ENCODE measurements around the gene CD99.

Gene CD99

GRCh38 chrX:2732076-2732475, 41.0 kb downstream of the CD99 start:
- H3K9me3 ChIP-seq (ENCODE audit: insufficient read depth, low read depth, low read length) = no peaks in the 10 kb centered on the region

GRCh38 chrX:2732649-2733048, 41.6 kb downstream of the CD99 start:
- H4K20me1 ChIP-seq (ENCODE audit: insufficient read depth, low read length, poor library complexity, severe bottlenecking) = no peaks in the 10 kb centered on the region
- no peaks in the 10 kb centered on the region for H3F3A ChIP-seq (ENCODE audit: low read depth)
- H3K9me2 ChIP-seq (replicated peaks; ENCODE audit: low read depth, low read length) = no peaks in the 10 kb centered on the region
- TF ChIP-seq EZH2phosphoT487 (IDR thresholded peaks at IDR 0.05; ENCODE audit: borderline replicate concordance) (no peak), CTCF (conservative IDR thresholded peaks at IDR 0.05; ENCODE audit: low read length) (no peak)
- H3K9me3 ChIP-seq (ENCODE audit: insufficient read depth, low read depth, low read length) = no peaks in the 10 kb centered on the region
- H3K4me3 ChIP-seq (ENCODE audit: low read length, poor library complexity, severe bottlenecking) = no peak overlapping the region
- H3K9ac ChIP-seq (ENCODE audit: low read depth, low read length, poor library complexity, severe bottlenecking) = no peak overlapping the region
- H3K36me3 ChIP-seq (ENCODE audit: insufficient read depth, low read length) = peaks cover 38% of the 10 kb centered on the region; the same call in 1 of the 2 replicates
- H3K4me1 ChIP-seq (ENCODE audit: insufficient read depth, low read length, poor library complexity, severe bottlenecking) = no peaks in the 10 kb centered on the region
- H3K4me2 ChIP-seq (ENCODE audit: low read depth, low read length, poor library complexity, severe bottlenecking) = no peak overlapping the region
- no peak overlapping the region for H2AFZ ChIP-seq (ENCODE audit: low read length)
- no peaks in the 10 kb centered on the region for H3K27me3 ChIP-seq (ENCODE audit: insufficient read depth, low read length, poor library complexity, severe bottlenecking)
- H3K79me2 ChIP-seq (ENCODE audit: insufficient read depth, low read length) = no peaks in the 10 kb centered on the region

More at GRCh38 chrX:2732076-2732475, 41.0 kb downstream of the CD99 start:
- Histone ChIP-seq H3K79me2 (ENCODE audit: insufficient read depth, low read length) (no peaks in the 10 kb centered on the region), H3K9ac (ENCODE audit: low read depth, low read length, poor library complexity, severe bottlenecking) (no peak overlapping the region), H3K4me3 (ENCODE audit: low read length, poor library complexity, severe bottlenecking) (no peak overlapping the region), H2AFZ (ENCODE audit: low read length) (no peak overlapping the region), H3F3A (ENCODE audit: low read depth) (no peaks in the 10 kb centered on the region), H3K27me3 (ENCODE audit: insufficient read depth, low read length, poor library complexity, severe bottlenecking) (no peaks in the 10 kb centered on the region), H3K36me3 (ENCODE audit: insufficient read depth, low read length) (peaks cover 38% of the 10 kb centered on the region; the same call in 1 of the 2 replicates), H3K4me1 (ENCODE audit: insufficient read depth, low read length, poor library complexity, severe bottlenecking) (no peaks in the 10 kb centered on the region), H3K9me2 (replicated peaks; ENCODE audit: low read depth, low read length) (no peaks in the 10 kb centered on the region), H3K4me2 (ENCODE audit: low read depth, low read length, poor library complexity, severe bottlenecking) (no peak overlapping the region), H4K20me1 (ENCODE audit: insufficient read depth, low read length, poor library complexity, severe bottlenecking) (no peaks in the 10 kb centered on the region)
- TF ChIP-seq EZH2phosphoT487 (IDR thresholded peaks at IDR 0.05; ENCODE audit: borderline replicate concordance) (no peak), CTCF (conservative IDR thresholded peaks at IDR 0.05; ENCODE audit: low read length) (no peak)

- H3K4me2 ChIP-seq (ENCODE audit: low read depth, low read length, poor library complexity, severe bottlenecking) = no peak overlapping the region
- no peak overlapping the region for H3K4me3 ChIP-seq (ENCODE audit: low read length, poor library complexity, severe bottlenecking)
- H3K4me1 ChIP-seq (ENCODE audit: insufficient read depth, low read length, poor library complexity, severe bottlenecking) = no peaks in the 10 kb centered on the region
- no peak overlapping the region for H2AFZ ChIP-seq (ENCODE audit: low read length)
- no peaks in the 10 kb centered on the region for H4K20me1 ChIP-seq (ENCODE audit: insufficient read depth, low read length, poor library complexity, severe bottlenecking)
- H3K9ac ChIP-seq (ENCODE audit: low read depth, low read length, poor library complexity, severe bottlenecking) = no peak overlapping the region
- H3K9me3 ChIP-seq (ENCODE audit: insufficient read depth, low read depth, low read length) = no peaks in the 10 kb centered on the region
- H3K36me3 ChIP-seq (ENCODE audit: insufficient read depth, low read length) = peaks cover 39% of the 10 kb centered on the region; the same call in 1 of the 2 replicates
- no peaks in the 10 kb centered on the region for H3K27me3 ChIP-seq (ENCODE audit: insufficient read depth, low read length, poor library complexity, severe bottlenecking)
- H3K79me2 ChIP-seq (ENCODE audit: insufficient read depth, low read length) = no peaks in the 10 kb centered on the region
- TF ChIP-seq CTCF (conservative IDR thresholded peaks at IDR 0.05; ENCODE audit: low read length) (no peak), EZH2phosphoT487 (IDR thresholded peaks at IDR 0.05; ENCODE audit: borderline replicate concordance) (no peak)
- H3K9me2 ChIP-seq (replicated peaks; ENCODE audit: low read depth, low read length) = no peaks in the 10 kb centered on the region
- H3F3A ChIP-seq (ENCODE audit: low read depth) = no peaks in the 10 kb centered on the region
Observed at GRCh38 chrX:2733286-2733685, 42.2 kb downstream of the CD99 start.
